ENCODE measurements around the gene ANKRD44.

DNA sequence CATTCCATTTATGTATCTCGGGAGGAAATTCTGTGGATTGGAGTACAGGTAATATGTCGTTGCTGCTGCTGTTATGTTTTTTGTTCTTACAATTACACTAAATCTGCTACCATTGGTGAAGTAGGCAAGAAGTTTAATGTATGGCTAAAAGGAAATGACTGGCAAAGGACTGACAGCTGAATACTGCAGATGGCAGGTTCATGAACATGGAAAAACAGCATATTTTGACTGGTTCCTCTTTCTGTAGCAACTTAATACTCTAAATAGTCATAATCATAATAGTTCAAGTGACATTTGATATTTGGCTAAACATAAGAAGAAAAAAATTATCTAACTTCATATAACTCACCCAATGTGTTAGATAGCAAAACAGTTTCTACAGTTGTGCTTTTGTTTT, 299.6 kb downstream of the ANKRD44 start:
- TF ChIP-seq, protein P1, sequence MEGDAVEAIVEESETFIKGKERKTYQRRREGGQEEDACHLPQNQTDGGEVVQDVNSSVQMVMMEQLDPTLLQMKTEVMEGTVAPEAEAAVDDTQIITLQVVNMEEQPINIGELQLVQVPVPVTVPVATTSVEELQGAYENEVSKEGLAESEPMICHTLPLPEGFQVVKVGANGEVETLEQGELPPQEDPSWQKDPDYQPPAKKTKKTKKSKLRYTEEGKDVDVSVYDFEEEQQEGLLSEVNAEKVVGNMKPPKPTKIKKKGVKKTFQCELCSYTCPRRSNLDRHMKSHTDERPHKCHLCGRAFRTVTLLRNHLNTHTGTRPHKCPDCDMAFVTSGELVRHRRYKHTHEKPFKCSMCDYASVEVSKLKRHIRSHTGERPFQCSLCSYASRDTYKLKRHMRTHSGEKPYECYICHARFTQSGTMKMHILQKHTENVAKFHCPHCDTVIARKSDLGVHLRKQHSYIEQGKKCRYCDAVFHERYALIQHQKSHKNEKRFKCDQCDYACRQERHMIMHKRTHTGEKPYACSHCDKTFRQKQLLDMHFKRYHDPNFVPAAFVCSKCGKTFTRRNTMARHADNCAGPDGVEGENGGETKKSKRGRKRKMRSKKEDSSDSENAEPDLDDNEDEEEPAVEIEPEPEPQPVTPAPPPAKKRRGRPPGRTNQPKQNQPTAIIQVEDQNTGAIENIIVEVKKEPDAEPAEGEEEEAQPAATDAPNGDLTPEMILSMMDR (IDR thresholded peaks at IDR 0.05), result no peak
- no peak for TF ChIP-seq SIN3A (IDR thresholded peaks at IDR 0.05; ENCODE audit: borderline replicate concordance, insufficient read depth, low read depth, low read length)
